HepG2 (cell line): Measurements from ENCODE around the gene GNG12. TPM values are rescaled to one million over a fixed set of nuclear protein-coding genes. Genes with fewer than 3 reads are reported as not detected.

ENCODE experiments used
- ATAC-seq: fragments of 200-7000 bp; cut with Tn5 transposase; 3 replicates; pipeline ENCODE4 v1.9.1; 2020; ENCODE audit warnings: mild to moderate bottlenecking, moderate library complexity
- BruUV-seq: library from RNA; stranded (reverse); fragments of 400-500 nt; replicated peaks from 2 replicates; lab custom pipeline; 2021; lab: Mats Ljungman, UMichigan
- CTCF ChIA-PET: fragments of 300-600 bp; formaldehyde crosslinking; extraction: SDS; loops from one replicate; lab custom pipeline; 2021; ENCODE audit warnings: low total read pairs, inconsistent platforms, low intra/inter-chr PET ratio; lab: Yijun Ruan, JAX
- POLR2A ChIA-PET: fragments of 350-600 bp; sonication (Branson Sonifier 250); formaldehyde crosslinking; loops from one replicate; lab custom pipeline; 2020; ENCODE audit warnings: antibody characterized with exemption, inconsistent platforms; lab: Yijun Ruan, JAX
- DNase-seq: peaks from one replicate; pipeline ENCODE4 v3.0.0-alpha.2; 2015; ENCODE audit warnings: low spot score
- FAIRE-seq: peaks from 3 replicates; lab custom pipeline; 2011; peaks lifted over from hg19 to GRCh38; lab: Jason Lieb, UNC
- H2AFZ ChIP-seq: one replicate; pipeline ENCODE4 v1.6.1; 2011; ENCODE audit warnings: low read length, inconsistent platforms
- H3K27ac ChIP-seq: fragments of 300-600 bp; 3 replicates; pipeline ENCODE4 v1.8.0; 2011; ENCODE audit warnings: mixed run types, mild to moderate bottlenecking, mixed read lengths, low read length, inconsistent platforms; ENCODE audit not compliant: insufficient read depth; ENCODE audit errors: extremely low read length
- H3K27me3 ChIP-seq, 2 experiments: fragments of 200-600 bp in 1 of 2; 2 replicates in 1 of 2; 3 replicates in 1 of 2; pipeline versions ENCODE4 v1.6.0 to v1.8.0; 2011; ENCODE audit warnings: low read length in 2 of 2, mild to moderate bottlenecking in 2 of 2, moderate library complexity in 2 of 2, inconsistent platforms in 1 of 2; ENCODE audit not compliant: insufficient read depth in 2 of 2, control insufficient read depth in 1 of 2
- H3K36me3 ChIP-seq, 2 experiments: fragments of 200-600 bp in 1 of 2; replicated peaks in 1 of 2; 2 replicates in 1 of 2; 3 replicates in 1 of 2; pipeline versions ENCODE4 v1.5.1 to v1.8.0; 2011; ENCODE audit warnings: low read length in 2 of 2, inconsistent platforms in 1 of 2; ENCODE audit not compliant: insufficient read depth in 2 of 2, control insufficient read depth in 1 of 2
- H3K4me1 ChIP-seq: 2 replicates; pipeline ENCODE4 v1.5.1; 2012; ENCODE audit warnings: low read length, inconsistent platforms; ENCODE audit not compliant: insufficient read depth
- H3K4me2 ChIP-seq: 2 replicates; pipeline ENCODE4 v1.6.0; 2011; ENCODE audit warnings: low read depth, low read length, inconsistent platforms
- H3K4me3 ChIP-seq, 3 experiments: fragments of 200-600 bp in 1 of 3; sonication (generic), shearing (Covaris generic) in 1 of 3; replicated peaks in 1 of 3; 2 replicates each; pipeline ENCODE4 v1.5.1; 2011 to 2016; ENCODE audit warnings: low read length in 3 of 3, inconsistent platforms in 2 of 3, low read depth in 2 of 3, mild to moderate bottlenecking in 2 of 3, control low read depth in 1 of 3, mixed read lengths in 1 of 3; ENCODE audit not compliant: insufficient read depth in 1 of 3
- H3K79me2 ChIP-seq: one replicate; pipeline ENCODE4 v1.6.1; 2011; ENCODE audit warnings: low read length, inconsistent platforms; ENCODE audit not compliant: insufficient read depth
- H3K9ac ChIP-seq: 2 replicates; pipeline ENCODE4 v1.6.0; 2011; ENCODE audit warnings: mild to moderate bottlenecking, low read depth, low read length, inconsistent platforms; ENCODE audit not compliant: insufficient read depth
- H3K9me3 ChIP-seq: 2 replicates; pipeline ENCODE4 v1.5.1; 2012; ENCODE audit warnings: mild to moderate bottlenecking, low read length
- H4K20me1 ChIP-seq: 2 replicates; pipeline ENCODE4 v1.6.0; 2011; ENCODE audit warnings: inconsistent platforms, mild to moderate bottlenecking, low read length, moderate library complexity; ENCODE audit not compliant: insufficient read depth
- CEBPB ChIP-seq: IDR thresholded peaks from 2 replicates; pipeline ENCODE4 v1.6.1; 2011; ENCODE audit warnings: low read depth, low read length, improper control_type of control experiment, borderline replicate concordance
- HMGXB4 ChIP-seq, 2 experiments: sonication (generic) in 1 of 2; formaldehyde crosslinking in 1 of 2; IDR thresholded peaks; 2 replicates each; pipeline versions ENCODE4 v1.4.0 to v1.6.1; 2018 to 2020; ENCODE audit warnings: missing genetic modification reagents in 2 of 2, borderline replicate concordance in 1 of 2, low read depth in 1 of 2, mild to moderate bottlenecking in 1 of 2, missing biosample characterization in 1 of 2
- KLF11 ChIP-seq: IDR thresholded peaks from 2 replicates; pipeline ENCODE4 v1.6.1; 2016; ENCODE audit warnings: missing compliant biosample characterization
- NFYB ChIP-seq: sonication (generic); formaldehyde crosslinking; IDR thresholded peaks from 2 replicates; pipeline ENCODE4 v1.4.0; 2020; ENCODE audit warnings: missing genetic modification reagents
- POLR2AphosphoS2 ChIP-seq: IDR thresholded peaks from 2 replicates; pipeline ENCODE4 v1.6.1; 2011; ENCODE audit warnings: low read depth, low read length, improper control_type of control experiment
- SPEN ChIP-seq: sonication (generic); formaldehyde crosslinking; IDR thresholded peaks from 2 replicates; pipeline ENCODE4 v1.5.1; 2020; ENCODE audit warnings: low read depth, mild to moderate bottlenecking, missing genetic modification reagents
- ZKSCAN8 ChIP-seq: IDR thresholded peaks from 2 replicates; pipeline ENCODE4 v1.6.1; 2016; ENCODE audit warnings: borderline replicate concordance, missing genetic modification reagents, missing compliant biosample characterization
- ZNF17 ChIP-seq: sonication (generic); formaldehyde crosslinking; IDR thresholded peaks from 2 replicates; pipeline ENCODE4 v1.5.0; 2020; ENCODE audit warnings: mild to moderate bottlenecking, missing genetic modification reagents
- ZNF225 ChIP-seq: sonication (generic); formaldehyde crosslinking; IDR thresholded peaks from 2 replicates; pipeline ENCODE4 v1.4.0; 2020; ENCODE audit warnings: mild to moderate bottlenecking, missing genetic modification reagents
- ZNF263 ChIP-seq: sonication (generic); formaldehyde crosslinking; IDR thresholded peaks from 2 replicates; pipeline ENCODE4 v1.4.0; 2020; ENCODE audit warnings: missing genetic modification reagents
- ZNF510 ChIP-seq: sonication (generic); formaldehyde crosslinking; IDR thresholded peaks from 2 replicates; pipeline ENCODE4 v1.4.0; 2020; ENCODE audit warnings: low read depth, mild to moderate bottlenecking, missing genetic modification reagents
- WGBS: methylation state at CpG from one replicate; pipeline ENCODE4 v1.1.6; 2017; ENCODE audit warnings: low lambda C conversion rate; 5-methylcytosine and 5-hydroxymethylcytosine counted together
- in situ Hi-C: cut with HindIII; loops from 2 replicates; pipeline ENCODE4 v1.10.0; 2017; ENCODE audit warnings: low pct_unique_long_range_greater_than_20kb; ENCODE audit not compliant: extremely low pct_ligation_motif_present
- intact Hi-C: fragments of 100-400 bp; cut with micrococcal nuclease; formaldehyde crosslinking; loops from one replicate; pipeline ENCODE4 v1.10.0; 2022; ENCODE audit not compliant: unreplicated experiment
- polyA plus RNA-seq, 8 experiments: library from polyadenylated mRNA; depleted of rRNA in 3 of 8; stranded (reverse) in 7 of 8; unstranded in 1 of 8; fragments of >200 nt; fragmentation: Illumina TruSeq in 4 of 8; extraction: Trizol in 4 of 8; gene quantifications; 2 replicates each; pipeline versions ENCODE4 v1.2.1 to v1.2.3, GENCODE V29; 2011 to 2016; ENCODE audit warnings: low read depth in 4 of 8, missing spikeins in 1 of 8, mixed read lengths in 1 of 8; ENCODE audit not compliant: insufficient read depth in 1 of 8
- total RNA-seq, 5 experiments: library from RNA; depleted of rRNA; stranded (reverse); fragments of >200 nt; fragmentation: Illumina TruSeq; extraction: Trizol; gene quantifications; 2 replicates each; pipeline ENCODE4 v1.2.3, GENCODE V29; 2016; ENCODE audit warnings: low read depth in 1 of 5

The GNG12 gene
- total and polyA plus RNA-seq, 2 of the 13 experiments (the other 11 are each of a cell fraction or from before 2014, with no cell fraction given) = 0.11 TPM

- no peaks in the 10 kb centered on the region for H4K20me1 ChIP-seq
- POLR2A ChIA-PET = interaction anchor here (0.7 to 1.5 kb wide), 3 partner anchors 11 to 63 kb away, joined by 3 to 4 read pairs (median 4); no protein-coding TSS in a partner anchor
- in situ Hi-C loops = no loop called here
- intact Hi-C loops = loop anchor here (1.0 kb wide), 1 partner anchor 24 kb away; no protein-coding TSS in a partner anchor
- peak overlapping the region in 2 of 3 experiments; percentile 5 to 25; a peak in 1 of 6 replicates for H3K4me3 ChIP-seq
- no peaks in the 10 kb centered on the region for H3K79me2 ChIP-seq
- no peak for FAIRE-seq
- H3K9ac ChIP-seq = no peak overlapping the region; the same call in 1 of the 2 replicates
- H3K4me2 ChIP-seq = peak overlapping the region; percentile 79
- TF ChIP-seq ZNF510 (CRISPR knock-in tag) (0 out of 2 replicates have a peak, but pooled peaks have one; percentile 42), ZNF263 (CRISPR knock-in tag) (no peak), HMGXB4 (CRISPR knock-in tag; IDR thresholded peaks at IDR 0.05; ENCODE audit: borderline replicate concordance in 1 of 2, low read depth in 1 of 2) (0 out of 4 replicates have a peak, but pooled peaks of 1 of the 2 experiments have one; percentile 20), ZKSCAN8 (peak; percentile 85; the same call in 1 of the 2 replicates), NFYB (CRISPR knock-in tag) (0 out of 2 replicates have a peak, but pooled peaks have one; percentile 22), SPEN (CRISPR knock-in tag) (no peak), ZNF17 (CRISPR knock-in tag) (no peak), CEBPB (no peak), ZNF225 (no peak), POLR2AphosphoS2 (no peak), KLF11 (no peak)
- TF ChIP-seq, all 625 proteins: peak for 4
- no peaks in the 10 kb centered on the region for H3K36me3 ChIP-seq
- H3K27ac ChIP-seq = no peak overlapping the region
- H3K9me3 ChIP-seq = no peaks in the 10 kb centered on the region
- H2AFZ ChIP-seq = no peak overlapping the region
- CTCF ChIA-PET = no interaction called here
- H3K4me1 ChIP-seq = peaks cover 79% of the 10 kb centered on the region
- no peak for DNase-seq
- H3K27me3 ChIP-seq = no peaks in the 10 kb centered on the region
- peak; percentile 13; the same call in 2 of the 3 replicates for ATAC-seq
- 29% methylated on average over 3 of the region's 5 CpGs for WGBS
- no TSS peak for BruUV-seq
These were observed 83.9 kb downstream of the GNG12 start for GRCh38 chr1:67749263-67749843.
